Activated naive CD4-positive, alpha-beta T cell treated with anti-CD3 and anti-CD28 coated beads for 36 hours (primary cell): ENCODE data around the gene TK2. TPM values are rescaled to one million over a fixed set of nuclear protein-coding genes. Genes with fewer than 3 reads are reported as not detected.
A peak's percentile ranks its signal among the peaks of the same experiment; 100 is the strongest.

Source experiments
- CTCF ChIA-PET: fragments of 350-600 bp; sonication (Branson Sonifier 250); formaldehyde crosslinking; loops from one replicate; lab custom pipeline; 2021; ENCODE audit warnings: antibody characterized with exemption; lab: Charles Lee
- DNase-seq: peaks from one replicate; pipeline ENCODE4 v3.0.0-alpha.2; 2020
- H3K27ac Mint-ChIP-seq: one replicate; pipeline ENCODE4 v1.8.0; 2021; ENCODE audit warnings: mild to moderate bottlenecking, mixed read lengths
- H3K27me3 Mint-ChIP-seq: one replicate; pipeline ENCODE4 v1.8.0; 2021; ENCODE audit warnings: low read depth, mixed read lengths
- H3K36me3 Mint-ChIP-seq: one replicate; pipeline ENCODE4 v1.8.0; 2021; ENCODE audit warnings: low read depth, mixed read lengths
- H3K4me1 Mint-ChIP-seq: one replicate; pipeline ENCODE4 v1.8.0; 2021; ENCODE audit warnings: low read depth, mixed read lengths
- H3K4me3 Mint-ChIP-seq: one replicate; pipeline ENCODE4 v1.8.0; 2021; ENCODE audit warnings: mild to moderate bottlenecking, moderate library complexity, mixed read lengths
- H3K9me3 Mint-ChIP-seq: one replicate; pipeline ENCODE4 v1.8.0; 2021; ENCODE audit warnings: mixed read lengths
- intact Hi-C: fragments of 100-400 bp; cut with micrococcal nuclease; formaldehyde crosslinking; loops from one replicate; pipeline ENCODE4 v1.15.1; 2023
- total RNA-seq, 2 experiments: library from RNA; stranded (reverse); gene quantifications; one replicate each; pipeline ENCODE4 v1.2.3, GENCODE V29; 2021

TK2 gene
- total RNA-seq, 2 experiments from 2014 or later = 5.7 to 5.9 TPM

DNA sequence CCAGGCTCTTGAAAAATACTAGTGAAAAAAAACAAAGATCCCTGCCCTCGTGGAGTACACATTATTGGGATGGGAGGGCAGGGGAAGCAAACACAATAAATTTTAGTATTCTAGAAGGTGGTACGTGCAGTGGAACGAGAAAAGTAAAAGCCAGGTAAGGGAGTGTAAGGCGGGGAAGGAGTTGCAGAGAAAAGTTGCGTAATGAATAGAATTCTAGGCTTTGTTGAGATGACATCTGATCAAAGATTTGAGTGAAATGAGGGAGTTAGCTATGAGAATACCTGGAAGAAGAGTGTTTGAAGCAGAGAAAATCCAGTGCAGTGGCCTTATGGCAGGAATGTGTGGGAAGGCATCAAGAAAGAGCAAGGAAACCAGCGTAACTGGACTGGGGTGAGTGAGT lies 4.6 kb upstream of the TK2 start:
- DNase-seq = no peak
- CTCF ChIA-PET = interaction anchor here (0.8 to 2.0 kb wide), 4 partner anchors 9 to 148 kb away, joined by 3 to 7 read pairs (median 5); no protein-coding TSS in a partner anchor
- Mint-ChIP-seq H3K27ac (no peak overlapping the region), H3K36me3 (peaks cover 39% of the 10 kb centered on the region), H3K4me3 (peak overlapping the region; percentile 2), H3K4me1 (peaks cover 57% of the 10 kb centered on the region), H3K27me3 (no peaks in the 10 kb centered on the region), H3K9me3 (no peaks in the 10 kb centered on the region)
- intact Hi-C loops = loop anchor here (5.0 kb wide), 1 partner anchor 143 kb away; the partner anchor contains the start of gene CMTM4

DNA sequence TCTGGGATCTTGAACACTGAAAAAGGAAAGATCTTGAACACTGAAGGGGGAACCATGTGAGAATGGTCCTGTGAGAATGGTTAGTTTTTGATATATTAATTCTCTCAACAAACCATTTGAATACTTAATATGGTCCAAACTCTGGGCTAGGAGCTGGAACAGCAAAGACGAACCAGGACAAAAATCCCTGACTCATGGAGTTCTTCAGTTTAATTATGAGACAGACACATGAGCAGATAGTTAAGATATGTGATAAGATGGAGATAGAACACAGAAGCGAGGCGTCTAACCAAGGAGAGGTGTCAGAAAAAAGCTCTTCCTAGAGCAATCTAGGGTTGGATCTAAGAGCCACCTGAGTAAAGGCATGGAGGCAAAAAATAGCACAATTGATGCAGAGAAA lies 4.1 kb upstream of the TK2 start:
- Mint-ChIP-seq H3K4me1 (peaks cover 59% of the 10 kb centered on the region), H3K27ac (no peak overlapping the region), H3K9me3 (no peaks in the 10 kb centered on the region), H3K27me3 (no peaks in the 10 kb centered on the region), H3K36me3 (peaks cover 39% of the 10 kb centered on the region), H3K4me3 (peak overlapping the region; percentile 87)
- intact Hi-C loops = loop anchor here (5.0 kb wide), 1 partner anchor 143 kb away; the partner anchor contains the start of gene CMTM4
- no peak for DNase-seq
- CTCF ChIA-PET = interaction anchor here (0.8 to 2.0 kb wide), 7 partner anchors 10 to 149 kb away, joined by 3 to 7 read pairs (median 4); no protein-coding TSS in a partner anchor

DNA sequence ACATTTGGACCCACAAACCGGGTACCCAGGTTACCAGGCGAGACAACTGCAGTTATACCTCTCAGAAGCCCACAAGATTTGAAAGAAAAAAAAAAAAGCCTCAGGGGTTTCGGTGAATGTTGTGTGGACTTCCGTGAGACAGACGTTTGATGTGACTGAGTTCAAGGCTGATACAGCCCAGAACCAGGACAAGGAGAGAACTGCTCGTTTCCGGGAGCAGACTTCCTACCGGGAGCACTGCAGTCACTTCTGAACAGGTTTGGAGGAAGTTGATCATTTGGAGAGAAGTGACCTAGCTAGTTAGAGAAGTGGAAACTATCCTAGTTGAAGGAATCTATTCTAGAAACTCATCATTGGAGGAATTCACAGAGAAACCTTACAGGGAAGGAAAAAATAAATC lies 3.3 kb upstream of the TK2 start:
- peaks cover 35% of the 10 kb centered on the region for H3K36me3 Mint-ChIP-seq
- H3K27me3 Mint-ChIP-seq = no peaks in the 10 kb centered on the region
- no peak for DNase-seq
- no peaks in the 10 kb centered on the region for H3K9me3 Mint-ChIP-seq
- peak overlapping the region; percentile 87 for H3K4me3 Mint-ChIP-seq
- peaks cover 63% of the 10 kb centered on the region for H3K4me1 Mint-ChIP-seq
- intact Hi-C loops = loop anchor here (1.0 to 5.0 kb wide), 5 partner anchors 11 to 320 kb away; partner anchors contain the start of gene CMTM4
- peak overlapping the region; percentile 95 for H3K27ac Mint-ChIP-seq
- CTCF ChIA-PET = interaction anchor here (0.6 to 2.0 kb wide), 8 partner anchors 10 to 183 kb away, joined by 3 to 7 read pairs (median 4); no protein-coding TSS in a partner anchor

DNA sequence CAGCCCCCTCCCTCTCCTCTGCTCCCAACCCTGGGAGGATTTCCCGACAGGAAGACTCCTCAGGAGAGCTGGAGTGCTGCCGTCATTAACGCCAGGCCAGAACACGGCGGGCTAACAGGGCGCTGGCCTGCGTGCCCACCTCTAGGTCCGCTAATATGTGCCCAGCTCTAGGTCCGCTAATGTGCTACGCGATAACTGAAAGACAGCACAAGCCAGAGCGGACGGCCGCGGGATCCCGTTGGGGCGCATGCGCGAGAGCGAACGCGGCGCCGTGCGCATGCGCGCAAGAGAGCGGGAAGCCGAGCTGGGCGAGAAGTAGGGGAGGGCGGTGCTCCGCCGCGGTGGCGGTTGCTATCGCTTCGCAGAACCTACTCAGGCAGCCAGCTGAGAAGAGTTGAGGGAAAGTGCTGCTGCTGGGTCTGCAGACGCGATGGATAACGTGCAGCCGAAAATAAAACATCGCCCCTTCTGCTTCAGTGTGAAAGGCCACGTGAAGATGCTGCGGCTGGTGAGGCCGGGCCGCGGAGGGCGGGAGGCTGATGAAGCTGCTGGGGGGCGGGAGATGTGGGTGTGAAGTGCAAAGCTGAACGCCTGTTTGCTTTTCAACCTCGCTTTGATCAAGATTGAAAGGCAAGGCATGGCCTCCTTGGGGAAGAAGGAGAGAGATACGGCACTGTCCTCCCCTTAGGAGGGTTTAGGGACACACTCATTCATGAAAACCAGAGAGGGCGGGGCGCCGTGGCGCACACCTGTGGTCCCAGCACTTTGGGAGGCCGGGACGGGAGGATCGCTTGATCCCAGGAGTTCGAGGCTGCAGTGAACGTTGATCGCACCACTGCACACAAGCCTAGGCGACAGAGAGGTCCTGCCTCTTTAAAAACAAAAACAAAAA lies 2.6 kb upstream of the TK2 start, which contains the start of gene CKLF:
Gene CKLF (plus strand): TSS at position 291 of the 892 bp plus-strand sequence. CDS start 140 bp downstream, at position 431.
- peak; percentile 90 for DNase-seq
- CTCF ChIA-PET = interaction anchor here (0.5 to 3.0 kb wide), 14 partner anchors 10 to 187 kb away, joined by 3 to 23 read pairs (median 4); no protein-coding TSS in a partner anchor
- intact Hi-C loops = loop anchor here (1.0 to 5.0 kb wide), 9 partner anchors 12 to 320 kb away; partner anchors contain the start of genes CMTM3, CMTM4 and DYNC1LI2
- Mint-ChIP-seq H3K4me3 (peak within 1 kb of the TSS; percentile 87), H3K27me3 (no peaks in the 10 kb centered on the region), H3K4me1 (peaks cover 60% of the 10 kb centered on the region), H3K27ac (peak within 1 kb of the TSS; percentile 95), H3K9me3 (no peaks in the 10 kb centered on the region), H3K36me3 (peaks cover 32% of the 10 kb centered on the region)

- no peak for DNase-seq
- CTCF ChIA-PET = interaction anchor here (0.6 to 3.0 kb wide), 11 partner anchors 11 to 188 kb away, joined by 3 to 23 read pairs (median 5); no protein-coding TSS in a partner anchor
- Mint-ChIP-seq H3K9me3 (no peaks in the 10 kb centered on the region), H3K27me3 (no peaks in the 10 kb centered on the region), H3K4me1 (peaks cover 58% of the 10 kb centered on the region), H3K36me3 (peaks cover 30% of the 10 kb centered on the region), H3K27ac (peak overlapping the region; percentile 95), H3K4me3 (peak overlapping the region; percentile 87)
- intact Hi-C loops = loop anchor here (1.0 to 5.0 kb wide), 9 partner anchors 30 to 321 kb away; partner anchors contain the start of genes CMTM3, CMTM4 and DYNC1LI2
These were observed 1.9 kb upstream of the TK2 start for GRCh38 chr16:66551788-66552285.

- Mint-ChIP-seq H3K4me1 (peaks cover 57% of the 10 kb centered on the region), H3K27ac (peak overlapping the region; percentile 95), H3K4me3 (peak overlapping the region; percentile 87), H3K9me3 (no peaks in the 10 kb centered on the region), H3K36me3 (peaks cover 30% of the 10 kb centered on the region), H3K27me3 (no peaks in the 10 kb centered on the region)
- DNase-seq = peak; percentile 79
- CTCF ChIA-PET = interaction anchor here (0.6 to 3.0 kb wide), 9 partner anchors 11 to 189 kb away, joined by 3 to 23 read pairs (median 7); no protein-coding TSS in a partner anchor
- intact Hi-C loops = loop anchor here (1.0 to 5.0 kb wide), 2 partner anchors 34 to 146 kb away; partner anchors contain the start of gene CMTM4
These were observed 1.4 kb upstream of the TK2 start for GRCh38 chr16:66551348-66551759.

DNA sequence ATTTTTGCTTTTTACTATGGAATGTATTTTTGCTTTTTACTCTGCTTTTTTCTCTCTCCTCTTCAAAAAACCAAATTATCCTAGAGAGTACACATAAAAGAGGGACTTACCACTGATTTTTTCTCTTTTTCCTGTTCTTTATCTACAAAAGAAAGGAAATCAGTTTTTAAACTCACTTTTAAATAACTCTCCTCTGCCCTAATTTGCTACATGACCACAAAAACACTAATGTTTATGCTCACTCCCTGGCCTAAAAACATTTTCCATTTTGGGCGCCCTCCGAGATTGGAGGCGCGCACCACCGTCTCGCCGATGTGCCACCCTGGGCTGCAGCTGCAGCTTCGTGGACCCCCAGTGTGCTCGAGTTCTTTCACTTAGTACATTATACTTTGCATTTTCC lies 1.1 kb downstream of the TK2 start:
- peak overlapping the region; percentile 74 for H3K4me3 Mint-ChIP-seq
- peaks cover 38% of the 10 kb centered on the region for H3K4me1 Mint-ChIP-seq
- intact Hi-C loops = loop anchor here (1.0 kb wide), 1 partner anchor 40 kb away; no protein-coding TSS in a partner anchor
- H3K27me3 Mint-ChIP-seq = no peaks in the 10 kb centered on the region
- DNase-seq = no peak
- H3K27ac Mint-ChIP-seq = peak overlapping the region; percentile 61
- H3K36me3 Mint-ChIP-seq = peaks cover 13% of the 10 kb centered on the region
- no peaks in the 10 kb centered on the region for H3K9me3 Mint-ChIP-seq
- CTCF ChIA-PET = interaction anchor here (1.2 to 1.9 kb wide), 4 partner anchors 15 to 319 kb away, joined by 3 to 4 read pairs (median 4); no protein-coding TSS in a partner anchor

DNA sequence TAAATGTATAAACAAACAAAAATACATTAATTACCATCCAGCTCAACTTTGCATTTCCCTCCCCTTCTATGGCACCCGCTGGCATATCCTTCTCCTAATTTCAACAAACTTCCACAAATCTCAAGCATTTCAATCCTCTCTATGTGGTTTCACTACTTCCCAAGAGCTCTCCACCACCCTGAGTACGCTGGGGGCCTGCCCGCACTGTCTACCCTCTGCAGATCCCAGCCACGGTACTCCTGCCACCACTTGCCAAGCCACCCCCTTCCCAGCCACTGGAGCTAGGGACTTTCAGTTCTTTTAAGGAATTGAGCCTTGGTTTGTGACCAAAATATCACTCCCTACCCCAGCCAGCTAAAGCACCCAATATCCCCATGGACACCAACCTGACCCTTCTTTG lies 1.9 kb downstream of the TK2 start:
- Mint-ChIP-seq H3K27ac (peak overlapping the region; percentile 6), H3K4me1 (peaks cover 31% of the 10 kb centered on the region), H3K9me3 (no peaks in the 10 kb centered on the region), H3K27me3 (no peaks in the 10 kb centered on the region), H3K4me3 (no peak overlapping the region), H3K36me3 (peaks cover 6% of the 10 kb centered on the region)
- intact Hi-C loops = no loop called here
- no peak for DNase-seq
- CTCF ChIA-PET = interaction anchor here (1.2 to 1.9 kb wide), 7 partner anchors 15 to 319 kb away, joined by 3 to 7 read pairs (median 4); no protein-coding TSS in a partner anchor

DNA sequence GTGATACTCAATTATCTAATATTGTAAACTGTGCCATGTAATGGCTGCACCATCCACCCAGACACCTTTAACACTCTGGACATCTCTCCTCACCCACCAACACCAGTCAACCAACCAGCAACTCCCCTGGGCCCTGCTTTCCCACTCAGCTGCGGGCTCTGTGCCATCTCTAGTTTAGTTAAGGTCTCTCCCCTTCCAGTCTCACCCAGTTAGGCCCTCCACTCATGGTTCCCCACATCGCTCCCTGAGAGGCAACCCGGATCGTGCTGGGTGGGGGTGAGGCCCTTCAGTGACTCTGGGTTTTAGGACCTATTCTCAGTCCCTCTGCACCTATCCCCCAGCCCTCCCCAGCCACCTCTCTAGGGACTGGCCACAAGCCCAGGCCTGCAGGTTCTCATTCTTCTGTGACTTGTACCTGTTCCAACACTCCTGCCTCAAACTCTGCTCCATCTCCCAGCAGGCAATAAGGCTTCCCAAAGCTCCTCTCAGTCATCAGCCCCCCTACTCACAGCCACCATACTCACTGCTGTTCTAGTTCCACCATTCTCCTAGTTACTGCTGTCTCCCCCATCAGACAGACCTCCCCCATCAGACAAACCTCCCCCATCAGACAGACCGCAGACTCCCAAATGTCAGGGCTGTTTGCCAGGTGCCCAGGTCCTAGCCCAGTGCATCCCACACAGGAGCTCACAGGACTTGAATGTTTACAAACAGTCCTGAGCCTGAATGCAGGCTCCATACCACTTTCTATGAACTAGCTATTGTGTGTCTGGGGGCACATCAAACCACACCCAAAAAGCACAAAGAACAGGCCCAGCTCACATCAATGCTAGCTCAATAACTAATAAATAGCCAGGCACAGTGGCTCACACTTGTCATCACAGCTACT lies 2.6 kb downstream of the TK2 start:
- H3K9me3 Mint-ChIP-seq = no peaks in the 10 kb centered on the region
- peaks cover under 1% of the 10 kb centered on the region for H3K36me3 Mint-ChIP-seq
- CTCF ChIA-PET = interaction anchor here (0.8 to 1.5 kb wide), 7 partner anchors 16 to 320 kb away, joined by 3 to 7 read pairs (median 4); no protein-coding TSS in a partner anchor
- no peak for DNase-seq
- H3K27me3 Mint-ChIP-seq = no peaks in the 10 kb centered on the region
- peaks cover 29% of the 10 kb centered on the region for H3K4me1 Mint-ChIP-seq
- intact Hi-C loops = no loop called here
- no peak overlapping the region for H3K27ac Mint-ChIP-seq
- H3K4me3 Mint-ChIP-seq = no peak overlapping the region

- intact Hi-C loops = no loop called here
- no peaks in the 10 kb centered on the region for H3K9me3 Mint-ChIP-seq
- H3K4me1 Mint-ChIP-seq = peaks cover 20% of the 10 kb centered on the region
- no peaks in the 10 kb centered on the region for H3K36me3 Mint-ChIP-seq
- no peak for DNase-seq
- CTCF ChIA-PET = interaction anchor here (1.2 to 1.6 kb wide), 2 partner anchors 20 to 21 kb away, joined by 3 to 4 read pairs; no protein-coding TSS in a partner anchor
- H3K4me3 Mint-ChIP-seq = no peak overlapping the region
- H3K27ac Mint-ChIP-seq = no peak overlapping the region
- H3K27me3 Mint-ChIP-seq = no peaks in the 10 kb centered on the region
These were observed 5.7 kb downstream of the TK2 start for GRCh38 chr16:66544016-66544757.
